K562 (cell line): ENCODE measurements around the gene SAA2. TPM values are rescaled to one million over a fixed set of nuclear protein-coding genes. Genes with fewer than 3 reads are reported as not detected.
"Not testable (repeated sequence)": the region's sequence is repeated elsewhere in the genome, so short reads cannot be mapped to it uniquely, and the experiment has no call there.

ENCODE experiments used
- ATAC-seq: fragments of 200-7000 bp; cut with Tn5 transposase; 3 replicates; pipeline ENCODE4 v1.9.1; 2020; ENCODE audit warnings: moderate library complexity
- BruUV-seq: library from RNA; stranded (reverse); fragments of 400-500 nt; replicated peaks from 2 replicates; lab custom pipeline; 2021; lab: Mats Ljungman, UMichigan
- CTCF ChIA-PET: fragments of 300-600 bp; formaldehyde crosslinking; extraction: SDS; loops from one replicate; lab custom pipeline; 2021; ENCODE audit warnings: low intra/inter-chr PET ratio; lab: Yijun Ruan, JAX
- POLR2A ChIA-PET: fragments of 300-600, 350-650 bp; sonication (Branson Sonifier 250); formaldehyde crosslinking; extraction: SDS; loops from one replicate; lab custom pipeline; 2021; ENCODE audit warnings: antibody characterized with exemption, inconsistent platforms; lab: Yijun Ruan, JAX
- DNase-seq, 4 experiments: peaks; one replicate each; pipeline versions ENCODE4 v3.0.0 to v3.0.0-alpha.2; 2011 to 2018; ENCODE audit warnings: low spot score in 3 of 4, mixed read lengths in 3 of 4; ENCODE audit errors: extremely low read depth in 1 of 4
- FAIRE-seq: peaks from 2 replicates; lab custom pipeline; 2011; peaks lifted over from hg19 to GRCh38; lab: Jason Lieb, UNC
- H2AFZ ChIP-seq: 2 replicates; pipeline ENCODE4 v1.6.0; 2011; ENCODE audit warnings: low read depth, low read length, control low read depth, inconsistent platforms
- H3K27ac ChIP-seq: fragments of 200-600 bp; 3 replicates; pipeline ENCODE4 v1.8.0; 2011; ENCODE audit warnings: low read depth, mild to moderate bottlenecking, control low read depth, inconsistent platforms, low read length, moderate library complexity, mixed read lengths; ENCODE audit errors: extremely low read depth
- H3K27me3 ChIP-seq, 2 experiments: fragments of 300-600 bp in 1 of 2; 2 replicates in 1 of 2; 3 replicates in 1 of 2; pipeline versions ENCODE4 v1.6.0 to v1.8.0; 2011; ENCODE audit warnings: inconsistent platforms in 2 of 2, low read length in 2 of 2, mild to moderate bottlenecking in 1 of 2, mixed read lengths in 1 of 2, moderate library complexity in 1 of 2; ENCODE audit not compliant: control insufficient read depth in 2 of 2, insufficient read depth in 2 of 2
- H3K36me3 ChIP-seq: fragments of 300-600 bp; 3 replicates; pipeline ENCODE4 v1.8.0; 2011; ENCODE audit warnings: mild to moderate bottlenecking, low read length, inconsistent platforms; ENCODE audit not compliant: control insufficient read depth, insufficient read depth
- H3K4me1 ChIP-seq, 2 experiments: fragments of 200-600 bp in 1 of 2; replicated peaks in 1 of 2; 2 replicates in 1 of 2; 3 replicates in 1 of 2; pipeline versions ENCODE4 v1.5.1 to v1.8.0; 2011; ENCODE audit warnings: inconsistent platforms in 2 of 2, low read length in 2 of 2, mild to moderate bottlenecking in 1 of 2, mixed read lengths in 1 of 2, moderate library complexity in 1 of 2; ENCODE audit not compliant: control insufficient read depth in 2 of 2, insufficient read depth in 2 of 2
- H3K4me2 ChIP-seq: 2 replicates; pipeline ENCODE4 v1.6.1; 2011; ENCODE audit warnings: low read length, control low read depth, inconsistent platforms, mixed read lengths; ENCODE audit not compliant: insufficient read depth
- H3K4me3 ChIP-seq: fragments of 200-600 bp; sonication (generic), shearing (Covaris generic); 2 replicates; pipeline ENCODE4 v1.5.1; 2016; ENCODE audit warnings: control low read depth, inconsistent platforms
- H3K79me2 ChIP-seq: fragments of 200-600 bp; 3 replicates; pipeline ENCODE4 v1.8.0; 2011; ENCODE audit warnings: low read length, inconsistent platforms; ENCODE audit not compliant: control insufficient read depth, insufficient read depth
- H3K9ac ChIP-seq, 2 experiments: 2 replicates each; pipeline versions ENCODE4 v1.6.0 to v1.6.1; 2011; ENCODE audit warnings: low read depth in 2 of 2, low read length in 2 of 2, control low read depth in 1 of 2, inconsistent platforms in 1 of 2, mild to moderate bottlenecking in 1 of 2, mixed read lengths in 1 of 2; ENCODE audit not compliant: insufficient read depth in 1 of 2
- H3K9me1 ChIP-seq: one replicate; pipeline ENCODE4 v1.6.0; 2011; ENCODE audit warnings: inconsistent platforms, mild to moderate bottlenecking, low read length, moderate library complexity; ENCODE audit not compliant: control insufficient read depth, insufficient read depth
- H3K9me3 ChIP-seq: replicated peaks from 2 replicates; pipeline ENCODE4 v1.5.1; 2011; ENCODE audit warnings: low read depth, low read length, inconsistent platforms; ENCODE audit not compliant: control insufficient read depth, insufficient read depth
- H4K20me1 ChIP-seq: replicated peaks from 2 replicates; pipeline ENCODE4 v1.6.1; 2011; ENCODE audit warnings: low read length, inconsistent platforms, mixed read lengths; ENCODE audit not compliant: control insufficient read depth, insufficient read depth
- HMGN3 ChIP-seq: IDR thresholded peaks from 2 replicates; pipeline ENCODE4 v1.6.1; 2011; ENCODE audit warnings: borderline replicate concordance, low read depth, mild to moderate bottlenecking, mixed read lengths, low read length; ENCODE audit not compliant: insufficient read length; ENCODE audit errors: extremely low read depth
- MCM2 ChIP-seq: fragments of 450-650 bp; IDR thresholded peaks from 2 replicates; pipeline ENCODE4 v1.6.1; 2017; ENCODE audit warnings: low read depth, mild to moderate bottlenecking
- MTF1 ChIP-seq: fragments of 250-450 bp; sonication (Bioruptor Pico); IDR thresholded peaks from 2 replicates; pipeline ENCODE4 v1.9.0; 2021; ENCODE audit warnings: moderate library complexity, mild to moderate bottlenecking, inconsistent platforms, borderline replicate concordance
- NR1H2 ChIP-seq: sonication (generic); formaldehyde crosslinking; IDR thresholded peaks from 2 replicates; pipeline ENCODE4 v1.4.0; 2020; ENCODE audit warnings: mild to moderate bottlenecking, missing genetic modification reagents
- PHF21A ChIP-seq: fragments of 450-650 bp; IDR thresholded peaks from 2 replicates; pipeline ENCODE4 v1.6.1; 2017; ENCODE audit warnings: low read depth, borderline replicate concordance
- POLR2AphosphoS2 ChIP-seq: IDR thresholded peaks from 2 replicates; pipeline ENCODE4 v1.6.1; 2012; ENCODE audit warnings: low read length, improper control_type of control experiment
- SETDB1 ChIP-seq: IDR thresholded peaks from one replicate; pipeline ENCODE4 v1.6.1; 2012; ENCODE audit warnings: low read length, control low read depth, inconsistent platforms
- SIN3A ChIP-seq, 2 experiments: fragments of 150-350 bp in 1 of 2; IDR thresholded peaks; 2 replicates each; pipeline ENCODE4 v1.6.1; 2011 to 2016; ENCODE audit warnings: borderline replicate concordance in 2 of 2, low read depth in 2 of 2, low read length in 2 of 2, mild to moderate bottlenecking in 2 of 2, moderate library complexity in 2 of 2; ENCODE audit not compliant: control insufficient read depth in 1 of 2
- TRIM28 ChIP-seq: fragments of 450-650 bp; IDR thresholded peaks from 2 replicates; pipeline ENCODE4 v1.6.1; 2017
- ZNF146 ChIP-seq: IDR thresholded peaks from one replicate; pipeline ENCODE4 v1.6.1; 2018; ENCODE audit warnings: missing compliant biosample characterization; ENCODE audit not compliant: unreplicated experiment
- ZNF431 ChIP-seq: sonication (generic); formaldehyde crosslinking; IDR thresholded peaks from 2 replicates; pipeline ENCODE4 v1.8.0; 2022; ENCODE audit warnings: mild to moderate bottlenecking, missing genetic modification reagents
- ZNF511 ChIP-seq: sonication (generic); formaldehyde crosslinking; IDR thresholded peaks from 2 replicates; pipeline ENCODE4 v1.8.0; 2022; ENCODE audit warnings: mild to moderate bottlenecking, missing genetic modification reagents
- ZNF76 ChIP-seq: fragments of 250-450 bp; sonication (Bioruptor Pico); IDR thresholded peaks from 2 replicates; pipeline ENCODE4 v1.4.0; 2020; ENCODE audit warnings: mild to moderate bottlenecking, moderate library complexity, borderline replicate concordance
- WGBS: fragments of 100-300 bp; shearing (Covaris generic); methylation state at CpG from one replicate; pipeline ENCODE4 v1.1.6; 2016; ENCODE audit warnings: low coverage, mixed read lengths; ENCODE audit not compliant: insufficient coverage; ENCODE audit errors: missing lambda C conversion rate; 5-methylcytosine and 5-hydroxymethylcytosine counted together
- in situ Hi-C: fragments of 300-500 bp; cut with MboI; formaldehyde crosslinking; loops from 4 replicates; pipeline ENCODE4 v1.15.0; 2018; ENCODE audit warnings: inconsistent platforms, mixed read lengths
- intact Hi-C: fragments of 100-400 bp; cut with micrococcal nuclease; formaldehyde crosslinking; loops from 2 replicates; pipeline ENCODE4 v1.14.2; 2022
- polyA plus RNA-seq, 8 experiments: library from polyadenylated mRNA; depleted of rRNA in 4 of 8; stranded (reverse) in 5 of 8; unstranded in 3 of 8; fragments of >200 nt; fragmentation: Nextera tagmentation in 2 of 8; fragmentation: Illumina TruSeq in 1 of 8; extraction: Ambion mirVana in 2 of 8; extraction: Trizol in 1 of 8; gene quantifications; 2 replicates each; pipeline versions ENCODE4 v1.2.1 to v1.2.3, GENCODE V29; 2011 to 2014; ENCODE audit warnings: inconsistent platforms in 1 of 8, missing spikeins in 1 of 8
- total RNA-seq, 7 experiments: library from RNA; depleted of rRNA in 6 of 7; stranded (reverse); fragments of >200 nt in 6 of 7; fragmentation: Illumina TruSeq in 2 of 7; extraction: Trizol in 2 of 7; gene quantifications; 2 replicates each; pipeline versions ENCODE4 v1.2.1 to v1.2.3, GENCODE V29; 2011 to 2021; ENCODE audit warnings: low replicate concordance in 1 of 7
- TF ChIP-seq, protein P1 (sequence below): sonication (generic); formaldehyde crosslinking; IDR thresholded peaks from 2 replicates; pipeline ENCODE4 v1.8.0; 2022; ENCODE audit warnings: mild to moderate bottlenecking, low read depth, missing genetic modification reagents

Gene SAA2
- total and polyA plus RNA-seq, 9 of the 15 experiments (the other 6 are each of a cell fraction or from before 2014, with no cell fraction given) = 4.6 TPM; not detected in 8

DNA sequence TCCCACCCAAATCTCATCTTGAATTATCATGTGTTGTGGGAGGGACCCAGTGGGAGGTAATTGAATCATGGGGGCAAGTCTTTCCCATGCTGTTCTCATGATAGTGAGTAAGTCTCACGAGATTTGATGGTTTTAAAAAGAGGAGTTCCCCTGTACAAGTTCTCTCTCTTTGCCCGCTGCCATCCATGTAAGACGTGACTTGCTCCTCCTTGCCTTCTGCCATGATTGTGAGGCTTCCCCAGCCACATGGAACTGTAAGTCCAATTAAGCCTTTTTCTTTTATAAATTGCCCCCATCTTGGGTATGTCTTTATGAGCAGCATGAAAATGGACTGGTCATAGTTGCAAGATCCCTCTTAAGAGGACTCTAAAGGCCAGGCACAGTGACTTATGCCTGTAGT lies 50.7 kb downstream of the SAA2 start:
- H3K4me3 ChIP-seq, H3K9me1 ChIP-seq, in situ Hi-C loops, H3K4me1 ChIP-seq, FAIRE-seq, H2AFZ ChIP-seq, H3K9ac ChIP-seq, H3K79me2 ChIP-seq, intact Hi-C loops, BruUV-seq, H3K36me3 ChIP-seq, H4K20me1 ChIP-seq, DNase-seq, POLR2A ChIA-PET, CTCF ChIA-PET, ATAC-seq, H3K9me3 ChIP-seq, H3K4me2 ChIP-seq, H3K27ac ChIP-seq, H3K27me3 ChIP-seq: not testable (repeated sequence)
- peak; percentile 92 for TF ChIP-seq ZNF431
- WGBS = 11% methylated on average over 1 of the region's 3 CpGs

DNA sequence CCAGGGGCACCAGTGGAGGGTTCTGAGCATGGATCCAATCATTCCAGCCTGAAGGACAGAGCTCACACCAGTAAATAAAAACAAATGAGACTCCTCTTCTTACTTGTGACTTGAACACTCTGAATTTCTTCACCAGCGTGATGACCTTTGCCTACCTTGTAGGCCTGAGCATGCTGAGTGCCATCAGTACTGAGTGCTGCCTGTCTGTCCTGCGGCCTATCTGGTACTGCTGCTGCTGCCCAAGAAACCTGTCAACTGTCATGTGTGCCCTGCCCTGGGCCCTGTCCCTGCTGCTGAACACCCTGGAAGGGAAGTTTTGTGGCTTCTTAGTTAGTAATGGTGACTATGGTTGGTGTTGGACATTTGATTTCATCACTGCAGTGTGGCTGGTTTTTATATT lies 51.9 kb downstream of the SAA2 start:
- ChIA-PET CTCF (no interaction called here), POLR2A (no interaction called here)
- DNase-seq (no peak), FAIRE-seq (no peak), ATAC-seq (no peak)
- Histone ChIP-seq H3K36me3 (no peaks in the 10 kb centered on the region), H3K4me1 (no peaks in the 10 kb centered on the region), H2AFZ (no peak overlapping the region), H3K4me2 (no peak overlapping the region), H3K4me3 (no peak overlapping the region), H3K27me3 (peaks cover 0 to 7% of the 10 kb centered on the region in 2 experiments; a peak in 3 of 5 replicates), H3K9me1 (no peaks in the 10 kb centered on the region), H3K79me2 (no peaks in the 10 kb centered on the region), H4K20me1 (no peaks in the 10 kb centered on the region), H3K9me3 (no peaks in the 10 kb centered on the region), H3K9ac (no peak overlapping the region), H3K27ac (no peak overlapping the region)
- BruUV-seq = no TSS peak
- in situ Hi-C loops = no loop called here
- 0% methylated on average over 2 of the region's 2 CpGs for WGBS
- intact Hi-C loops = no loop called here
- TF ChIP-seq PHF21A (no peak), POLR2AphosphoS2 (no peak), TRIM28 (no peak), SETDB1 (no peak), ZNF511 (no peak), ZNF146 (CRISPR knock-in tag) (no peak), ZNF76 (no peak), NR1H2 (CRISPR knock-in tag) (no peak), SIN3A (IDR thresholded peaks at IDR 0.05; ENCODE audit: borderline replicate concordance in 2 of 2, control insufficient read depth in 1 of 2, low read depth in 2 of 2, low read length in 2 of 2) (no peak), HMGN3 (no peak), MCM2 (no peak), MTF1 (CRISPR knock-in tag) (no peak)
- TF ChIP-seq, protein P1, sequence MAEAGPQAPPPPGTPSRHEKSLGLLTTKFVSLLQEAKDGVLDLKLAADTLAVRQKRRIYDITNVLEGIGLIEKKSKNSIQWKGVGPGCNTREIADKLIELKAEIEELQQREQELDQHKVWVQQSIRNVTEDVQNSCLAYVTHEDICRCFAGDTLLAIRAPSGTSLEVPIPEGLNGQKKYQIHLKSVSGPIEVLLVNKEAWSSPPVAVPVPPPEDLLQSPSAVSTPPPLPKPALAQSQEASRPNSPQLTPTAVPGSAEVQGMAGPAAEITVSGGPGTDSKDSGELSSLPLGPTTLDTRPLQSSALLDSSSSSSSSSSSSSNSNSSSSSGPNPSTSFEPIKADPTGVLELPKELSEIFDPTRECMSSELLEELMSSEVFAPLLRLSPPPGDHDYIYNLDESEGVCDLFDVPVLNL (CRISPR knock-in tag) = no peak
